ENCODE results near the gene ATP8B1.

GRCh38 chr18:57619876-57620275 is 183.2 kb downstream of the ATP8B1 start:
- TF ChIP-seq CTCF (IDR thresholded peaks at IDR 0.05) (no peak), POLR2A (IDR thresholded peaks at IDR 0.05) (no peak)
